ENCODE data around the gene MYBPHL. TPM values are rescaled to one million over a fixed set of nuclear protein-coding genes. Genes with fewer than 3 reads are reported as not detected.
A peak's percentile ranks its signal among the peaks of the same experiment; 100 is the strongest.

MYBPHL gene
- polyA plus RNA-seq, 1 donor, result 0.94 TPM

DNA sequence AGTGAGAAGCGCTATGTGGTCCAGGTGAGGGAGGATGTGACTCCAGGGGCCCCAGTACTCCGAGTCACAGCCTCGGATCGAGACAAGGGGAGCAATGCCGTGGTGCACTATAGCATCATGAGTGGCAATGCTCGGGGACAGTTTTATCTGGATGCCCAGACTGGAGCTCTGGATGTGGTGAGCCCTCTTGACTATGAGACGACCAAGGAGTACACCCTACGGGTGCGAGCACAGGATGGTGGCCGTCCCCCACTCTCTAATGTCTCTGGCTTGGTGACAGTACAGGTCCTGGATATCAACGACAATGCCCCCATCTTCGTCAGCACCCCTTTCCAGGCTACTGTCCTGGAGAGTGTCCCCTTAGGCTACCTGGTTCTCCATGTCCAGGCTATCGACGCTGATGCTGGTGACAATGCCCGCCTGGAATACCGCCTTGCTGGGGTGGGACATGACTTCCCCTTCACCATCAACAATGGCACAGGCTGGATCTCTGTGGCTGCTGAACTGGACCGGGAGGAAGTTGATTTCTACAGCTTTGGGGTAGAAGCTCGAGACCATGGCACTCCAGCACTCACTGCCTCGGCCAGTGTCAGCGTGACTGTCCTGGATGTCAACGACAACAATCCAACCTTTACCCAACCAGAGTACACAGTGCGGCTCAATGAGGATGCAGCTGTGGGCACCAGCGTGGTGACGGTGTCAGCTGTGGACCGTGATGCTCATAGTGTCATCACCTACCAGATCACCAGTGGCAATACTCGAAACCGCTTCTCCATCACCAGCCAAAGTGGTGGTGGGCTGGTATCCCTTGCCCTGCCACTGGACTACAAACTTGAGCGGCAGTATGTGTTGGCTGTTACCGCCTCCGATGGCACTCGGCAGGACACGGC lies 55.3 kb downstream of the MYBPHL start:
- DNase-seq, result no peak

DNA sequence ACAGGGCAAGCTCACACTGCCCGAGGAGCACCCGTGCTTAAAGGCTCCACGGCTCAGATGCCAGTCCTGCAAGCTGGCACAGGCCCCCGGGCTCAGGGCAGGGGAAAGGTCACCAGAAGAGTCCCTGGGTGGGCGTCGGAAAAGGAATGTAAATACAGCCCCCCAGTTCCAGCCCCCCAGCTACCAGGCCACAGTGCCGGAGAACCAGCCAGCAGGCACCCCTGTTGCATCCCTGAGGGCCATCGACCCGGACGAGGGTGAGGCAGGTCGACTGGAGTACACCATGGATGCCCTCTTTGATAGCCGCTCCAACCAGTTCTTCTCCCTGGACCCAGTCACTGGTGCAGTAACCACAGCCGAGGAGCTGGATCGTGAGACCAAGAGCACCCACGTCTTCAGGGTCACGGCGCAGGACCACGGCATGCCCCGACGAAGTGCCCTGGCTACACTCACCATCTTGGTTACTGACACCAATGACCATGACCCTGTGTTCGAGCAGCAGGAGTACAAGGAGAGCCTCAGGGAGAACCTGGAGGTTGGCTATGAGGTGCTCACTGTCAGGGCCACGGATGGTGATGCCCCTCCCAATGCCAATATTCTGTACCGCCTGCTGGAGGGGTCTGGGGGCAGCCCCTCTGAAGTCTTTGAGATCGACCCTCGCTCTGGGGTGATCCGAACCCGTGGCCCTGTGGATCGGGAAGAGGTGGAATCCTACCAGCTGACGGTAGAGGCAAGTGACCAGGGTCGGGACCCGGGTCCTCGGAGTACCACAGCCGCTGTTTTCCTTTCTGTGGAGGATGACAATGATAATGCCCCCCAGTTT lies 56.1 kb downstream of the MYBPHL start:
- DNase-seq, result no peak

- no peak for DNase-seq
Measured at GRCh38 chr1:109249654-109250401, 57.0 kb downstream of the MYBPHL start.

GRCh38 chr1:109248797-109249629 lies 57.8 kb downstream of the MYBPHL start, which contains the start of gene CELSR2:
TSS of gene CELSR2 (plus strand) at chr1:109249539. CDS start at chr1:109250080, 541 bp downstream.
- peak; percentile 60 for DNase-seq

DNA sequence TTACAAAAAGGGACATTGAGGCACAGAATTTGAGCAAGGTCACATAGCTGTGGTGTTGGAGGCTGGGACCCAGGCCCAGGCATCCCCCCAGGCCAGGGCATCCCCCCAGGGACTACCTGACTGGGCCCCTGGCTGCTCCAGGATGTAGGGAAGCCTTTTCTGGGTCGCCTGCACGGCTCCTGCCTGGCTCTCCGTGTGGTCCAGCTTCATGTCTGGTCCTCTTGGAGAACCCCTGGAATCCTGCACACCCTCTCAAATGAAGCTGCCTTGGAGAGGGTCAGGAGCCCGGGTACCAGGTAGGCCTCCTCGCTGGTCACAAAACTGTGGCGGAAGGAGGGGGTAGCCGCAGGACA lies 58.4 kb downstream of the MYBPHL start:
- no peak for DNase-seq

DNA sequence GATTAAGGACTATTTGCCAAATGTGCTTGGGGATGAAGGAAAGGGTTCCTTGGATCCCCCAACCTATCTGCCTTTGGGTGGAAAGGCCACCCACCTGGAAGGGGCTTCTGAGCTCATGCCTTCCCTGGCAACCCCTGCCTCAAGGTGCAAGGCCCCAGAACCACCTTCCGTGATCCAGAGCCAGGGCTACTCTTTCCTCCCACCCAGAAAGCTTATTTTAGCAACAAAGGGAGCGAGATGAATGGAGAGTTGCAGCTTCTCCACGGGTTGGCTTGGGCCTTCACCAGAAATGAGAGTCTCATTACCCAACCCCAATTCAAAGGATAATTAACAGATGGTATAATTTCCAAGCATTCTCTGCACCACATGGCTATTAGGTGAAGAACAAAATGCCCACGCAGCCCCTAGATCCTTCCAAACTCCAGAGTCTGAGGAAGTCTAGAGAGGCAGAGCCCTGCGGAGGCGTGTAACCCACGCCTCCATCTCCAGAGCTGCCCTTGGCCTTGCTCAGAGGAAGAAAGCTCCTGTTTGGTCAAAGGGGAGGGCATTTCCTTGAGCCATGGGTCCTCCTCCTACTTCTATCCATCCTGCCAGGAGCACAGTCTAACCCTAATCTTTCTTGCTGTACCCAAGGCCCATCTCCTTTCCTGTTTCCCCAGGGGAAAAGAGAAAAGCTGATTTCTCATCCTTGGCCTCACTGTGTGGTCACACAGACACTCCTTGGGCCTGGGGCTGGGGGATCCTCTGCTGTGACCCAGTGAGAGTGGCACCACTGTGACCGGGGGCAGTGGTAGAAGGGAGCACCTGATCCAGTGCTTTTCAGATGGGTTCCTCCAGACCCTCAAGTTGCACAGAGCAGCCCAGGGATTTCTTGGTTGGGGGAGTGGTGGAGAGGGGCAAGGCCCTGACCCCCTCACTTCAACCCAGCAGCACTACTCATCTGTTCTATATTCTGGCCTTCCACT lies 59.1 kb downstream of the MYBPHL start:
- no peak for DNase-seq

DNA sequence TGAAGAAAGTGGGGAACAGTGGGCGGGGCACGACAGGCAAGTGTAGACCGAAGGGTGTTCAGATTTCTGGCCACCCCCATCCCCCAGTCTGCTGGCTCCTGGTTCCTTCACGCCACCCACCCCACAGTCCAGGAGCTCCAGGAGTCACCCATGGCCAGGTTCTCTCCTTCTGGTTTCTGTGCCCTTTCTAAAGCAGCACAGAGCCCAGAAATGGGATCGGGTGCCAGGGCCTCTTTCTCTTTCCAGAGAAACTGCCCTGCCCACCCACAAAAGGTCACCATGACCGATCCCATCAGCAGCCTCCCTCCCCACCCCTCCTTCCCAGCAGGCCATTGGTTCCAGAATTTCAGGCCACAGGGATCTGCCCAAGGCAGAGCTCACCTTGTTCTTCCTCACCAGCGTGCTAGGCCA lies 60.7 kb downstream of the MYBPHL start:
- no peak for DNase-seq

GRCh38 chr1:109243860-109244552 lies 62.8 kb downstream of the MYBPHL start:
- no peak for DNase-seq

GRCh38 chr1:109243221-109243620 lies 63.6 kb downstream of the MYBPHL start:
- DNase-seq, result no peak

GRCh38 chr1:109242387-109242786 lies 64.4 kb downstream of the MYBPHL start:
- peak; percentile 42 for DNase-seq

Other genes starting within 250 kb of the MYBPHL start
- gene TAF13, start 231.0 kb downstream of the MYBPHL start, polyA plus RNA-seq (ENCODE audit: insufficient read length), result 34.1 TPM
- 39.5 TPM for gene TMEM167B, start 216.2 kb downstream of the MYBPHL start, polyA plus RNA-seq (ENCODE audit: insufficient read length)
- 0.27 TPM for gene ELAPOR1, start 192.9 kb downstream of the MYBPHL start, polyA plus RNA-seq (ENCODE audit: insufficient read length)
- 83.1 TPM for gene SARS1, start 93.1 kb downstream of the MYBPHL start, polyA plus RNA-seq (ENCODE audit: insufficient read length)
- gene CELSR2, start 57.5 kb downstream of the MYBPHL start, polyA plus RNA-seq (ENCODE audit: insufficient read length), result 4.1 TPM
- gene PSRC1, start 23.9 kb downstream of the MYBPHL start, polyA plus RNA-seq (ENCODE audit: insufficient read length), result 11.1 TPM
- gene SORT1, start 90.9 kb upstream of the MYBPHL start, polyA plus RNA-seq (ENCODE audit: insufficient read length), result 32.9 TPM
- gene PSMA5, start 119.4 kb upstream of the MYBPHL start, polyA plus RNA-seq (ENCODE audit: insufficient read length), result 52.5 TPM
- 289 TPM for gene SYPL2, start 159.5 kb upstream of the MYBPHL start, polyA plus RNA-seq (ENCODE audit: insufficient read length)
- gene ATXN7L2, start 176.9 kb upstream of the MYBPHL start, polyA plus RNA-seq (ENCODE audit: insufficient read length), result 31.2 TPM
- 11.5 TPM for gene CYB561D1, start 187.1 kb upstream of the MYBPHL start, polyA plus RNA-seq (ENCODE audit: insufficient read length)
- gene AMIGO1, start 202.7 kb upstream of the MYBPHL start, polyA plus RNA-seq (ENCODE audit: insufficient read length), result 14.8 TPM
- 3.1 TPM for gene GPR61, start 232.9 kb upstream of the MYBPHL start, polyA plus RNA-seq (ENCODE audit: insufficient read length)
- gene GNAI3, start 241.6 kb upstream of the MYBPHL start, polyA plus RNA-seq (ENCODE audit: insufficient read length), result 6.4 TPM